OCI-LY7 (cell line): Measurements from ENCODE around the gene GMPPA.

Experiments
- EZH2phosphoT487 ChIP-seq: fragments of 200-600 bp; sonication (generic); IDR thresholded peaks from 2 replicates; pipeline ENCODE4 v1.6.1; 2018; ENCODE audit warnings: low read depth, borderline replicate concordance, mild to moderate bottlenecking, mixed run types, antibody characterized with exemption, low read length, moderate library complexity, mixed read lengths
- TF ChIP-seq, protein P1 (sequence below): fragments of 200-600 bp; sonication (generic); conservative IDR thresholded peaks from 2 replicates; pipeline ENCODE4 v1.5.1; 2014; ENCODE audit warnings: mild to moderate bottlenecking, antibody characterized with exemption, low read length, moderate library complexity, mixed read lengths

DNA sequence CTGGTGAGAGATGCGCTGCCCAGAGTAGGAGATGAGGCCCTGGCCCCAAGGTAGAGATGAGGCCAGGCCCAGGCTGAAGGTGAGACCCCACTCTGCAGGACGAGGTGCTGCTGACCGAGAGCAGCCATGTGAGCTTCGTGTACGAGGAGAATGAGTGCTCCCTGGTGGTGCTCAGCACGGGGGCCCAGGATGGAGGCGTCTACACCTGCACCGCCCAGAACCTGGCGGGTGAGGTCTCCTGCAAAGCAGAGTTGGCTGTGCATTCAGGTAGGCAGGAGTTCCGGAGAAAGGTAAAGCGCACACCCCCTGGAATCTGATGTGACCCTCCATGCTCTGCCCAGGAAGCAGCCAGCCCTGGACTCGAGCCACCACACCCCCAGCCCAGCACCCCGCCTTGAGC, 21.5 kb upstream of the GMPPA start:
- TF ChIP-seq, protein P1, sequence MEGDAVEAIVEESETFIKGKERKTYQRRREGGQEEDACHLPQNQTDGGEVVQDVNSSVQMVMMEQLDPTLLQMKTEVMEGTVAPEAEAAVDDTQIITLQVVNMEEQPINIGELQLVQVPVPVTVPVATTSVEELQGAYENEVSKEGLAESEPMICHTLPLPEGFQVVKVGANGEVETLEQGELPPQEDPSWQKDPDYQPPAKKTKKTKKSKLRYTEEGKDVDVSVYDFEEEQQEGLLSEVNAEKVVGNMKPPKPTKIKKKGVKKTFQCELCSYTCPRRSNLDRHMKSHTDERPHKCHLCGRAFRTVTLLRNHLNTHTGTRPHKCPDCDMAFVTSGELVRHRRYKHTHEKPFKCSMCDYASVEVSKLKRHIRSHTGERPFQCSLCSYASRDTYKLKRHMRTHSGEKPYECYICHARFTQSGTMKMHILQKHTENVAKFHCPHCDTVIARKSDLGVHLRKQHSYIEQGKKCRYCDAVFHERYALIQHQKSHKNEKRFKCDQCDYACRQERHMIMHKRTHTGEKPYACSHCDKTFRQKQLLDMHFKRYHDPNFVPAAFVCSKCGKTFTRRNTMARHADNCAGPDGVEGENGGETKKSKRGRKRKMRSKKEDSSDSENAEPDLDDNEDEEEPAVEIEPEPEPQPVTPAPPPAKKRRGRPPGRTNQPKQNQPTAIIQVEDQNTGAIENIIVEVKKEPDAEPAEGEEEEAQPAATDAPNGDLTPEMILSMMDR, result no peak
- TF ChIP-seq EZH2phosphoT487, result no peak
